Breast epithelium (tissue), 3 donors: ENCODE data around the gene DNAJC5G.

Experiments
- POLR2A ChIP-seq: fragments of 450-650 bp; IDR thresholded peaks from one replicate; pipeline ENCODE4 v1.6.1; 2016; ENCODE audit warnings: antibody characterized with exemption, mild to moderate bottlenecking, moderate library complexity
- POLR2AphosphoS5 ChIP-seq, 3 donors: sonication (generic); formaldehyde crosslinking; IDR thresholded peaks; one replicate each; pipeline ENCODE4 v1.6.1; 2017; ENCODE audit warnings: antibody characterized with exemption in 3 of 3
- TF ChIP-seq, protein P1 (sequence below), 3 donors: fragments of 450-650 bp; IDR thresholded peaks; one replicate each; pipeline ENCODE4 v1.5.1; 2016 to 2017; ENCODE audit warnings: antibody characterized with exemption in 3 of 3, mild to moderate bottlenecking in 3 of 3, moderate library complexity in 3 of 3

GRCh38 chr2:27227501-27227900 is 47.7 kb upstream of the DNAJC5G start:
- TF ChIP-seq, protein P1, sequence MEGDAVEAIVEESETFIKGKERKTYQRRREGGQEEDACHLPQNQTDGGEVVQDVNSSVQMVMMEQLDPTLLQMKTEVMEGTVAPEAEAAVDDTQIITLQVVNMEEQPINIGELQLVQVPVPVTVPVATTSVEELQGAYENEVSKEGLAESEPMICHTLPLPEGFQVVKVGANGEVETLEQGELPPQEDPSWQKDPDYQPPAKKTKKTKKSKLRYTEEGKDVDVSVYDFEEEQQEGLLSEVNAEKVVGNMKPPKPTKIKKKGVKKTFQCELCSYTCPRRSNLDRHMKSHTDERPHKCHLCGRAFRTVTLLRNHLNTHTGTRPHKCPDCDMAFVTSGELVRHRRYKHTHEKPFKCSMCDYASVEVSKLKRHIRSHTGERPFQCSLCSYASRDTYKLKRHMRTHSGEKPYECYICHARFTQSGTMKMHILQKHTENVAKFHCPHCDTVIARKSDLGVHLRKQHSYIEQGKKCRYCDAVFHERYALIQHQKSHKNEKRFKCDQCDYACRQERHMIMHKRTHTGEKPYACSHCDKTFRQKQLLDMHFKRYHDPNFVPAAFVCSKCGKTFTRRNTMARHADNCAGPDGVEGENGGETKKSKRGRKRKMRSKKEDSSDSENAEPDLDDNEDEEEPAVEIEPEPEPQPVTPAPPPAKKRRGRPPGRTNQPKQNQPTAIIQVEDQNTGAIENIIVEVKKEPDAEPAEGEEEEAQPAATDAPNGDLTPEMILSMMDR (IDR thresholded peaks at IDR 0.05), result no peak
- TF ChIP-seq POLR2A, result no peak
- TF ChIP-seq POLR2AphosphoS5 (IDR thresholded peaks at IDR 0.05), result no peak
